Measurements from ENCODE around the gene M6PR.
"Not testable (repeated sequence)": the region's sequence is repeated elsewhere in the genome, so short reads cannot be mapped to it uniquely, and the experiment has no call there.

Gene M6PR

DNA sequence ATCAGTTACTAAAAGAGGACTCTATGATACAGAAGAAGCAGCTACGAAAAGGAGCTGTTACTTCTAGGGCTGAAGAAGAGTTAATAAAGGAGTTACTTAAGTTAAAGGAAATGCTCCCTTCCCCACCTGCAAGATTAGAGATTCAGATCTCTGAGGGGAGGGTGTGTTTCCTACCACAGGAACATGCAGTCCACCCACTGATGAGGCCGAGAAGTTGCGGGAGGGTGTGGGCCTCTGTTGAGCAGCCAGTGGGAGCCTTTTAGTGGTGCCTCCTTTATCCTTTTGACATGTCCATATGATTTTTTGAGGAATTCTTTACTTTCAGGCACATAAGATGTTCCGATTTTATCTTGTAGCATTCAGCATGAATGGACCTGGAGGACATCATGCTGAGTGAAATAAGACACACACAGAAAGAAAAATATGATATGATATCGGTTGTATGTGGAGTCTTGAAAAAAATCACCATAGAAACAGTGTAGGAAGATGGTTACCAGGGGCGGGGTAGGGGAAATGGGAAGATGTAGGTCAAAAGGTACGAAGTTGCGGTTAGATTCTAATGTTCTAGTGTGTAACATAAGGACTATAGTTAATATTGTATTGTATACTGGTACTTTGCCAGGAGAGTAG, 4.4 kb upstream of the M6PR start:
- H3K27ac ChIP-seq, result no peak overlapping the region
- no peak for DNase-seq (ENCODE audit: low read depth, low spot score)

DNA sequence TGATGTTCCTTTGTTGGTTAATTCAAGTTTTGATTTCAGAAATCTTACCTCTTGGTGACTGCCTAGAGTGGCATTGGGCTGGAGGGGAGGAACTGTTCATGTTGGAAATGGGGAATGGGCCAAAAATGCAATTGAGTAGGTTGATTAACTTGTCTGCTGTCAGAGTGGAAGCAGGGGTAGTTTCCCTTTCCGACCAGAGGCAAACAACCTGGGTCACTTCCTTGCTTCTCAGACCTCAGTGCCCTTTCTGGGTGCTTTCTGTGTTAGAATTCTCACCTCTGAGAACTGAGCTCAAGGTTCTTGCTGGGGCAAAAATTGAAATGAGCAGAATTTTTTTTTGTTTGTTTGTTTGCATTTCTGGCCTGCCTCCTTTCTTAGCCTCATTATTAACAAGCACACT, 2.3 kb upstream of the M6PR start:
- H3K27ac ChIP-seq, result no peak overlapping the region
- DNase-seq (ENCODE audit: low read depth, low spot score), result no peak

DNA sequence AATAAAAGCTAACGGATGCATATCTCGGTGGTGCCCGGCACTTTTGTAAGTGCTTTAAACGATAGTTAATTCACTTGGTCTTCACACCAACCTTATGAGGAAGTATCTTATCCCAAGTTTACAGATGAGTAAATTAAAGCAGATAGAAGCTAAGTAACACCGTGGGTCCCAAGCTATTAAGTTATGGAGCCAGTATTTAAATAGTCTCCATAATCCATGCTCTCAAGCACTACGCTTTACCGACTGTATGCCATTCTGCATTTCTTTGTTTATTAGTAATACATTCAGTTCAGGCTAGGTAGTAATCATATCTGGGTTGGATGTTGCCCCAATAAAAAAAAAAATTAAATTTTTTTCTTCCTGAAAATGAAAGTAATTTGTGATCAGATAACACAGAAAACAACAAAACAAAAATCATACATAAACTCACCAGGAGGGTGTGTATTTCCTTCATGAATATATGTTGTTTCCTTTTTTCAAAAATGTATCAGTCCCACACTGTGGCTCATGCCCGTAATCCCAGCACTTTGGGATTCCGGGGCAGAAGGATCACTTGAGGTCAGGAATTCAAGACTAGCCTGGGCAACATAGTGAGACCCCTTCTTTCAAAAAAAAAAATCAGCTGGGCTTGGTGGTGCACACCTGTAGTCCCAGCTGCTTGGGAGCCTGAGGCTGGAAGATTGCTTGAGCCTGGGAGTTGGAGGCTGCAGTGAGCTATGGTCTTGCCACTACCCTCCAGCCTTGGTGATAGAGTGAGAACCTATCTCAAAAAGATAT, 1.4 kb upstream of the M6PR start:
- no peak overlapping the region for H3K27ac ChIP-seq
- no peak for DNase-seq (ENCODE audit: low read depth, low spot score)

DNA sequence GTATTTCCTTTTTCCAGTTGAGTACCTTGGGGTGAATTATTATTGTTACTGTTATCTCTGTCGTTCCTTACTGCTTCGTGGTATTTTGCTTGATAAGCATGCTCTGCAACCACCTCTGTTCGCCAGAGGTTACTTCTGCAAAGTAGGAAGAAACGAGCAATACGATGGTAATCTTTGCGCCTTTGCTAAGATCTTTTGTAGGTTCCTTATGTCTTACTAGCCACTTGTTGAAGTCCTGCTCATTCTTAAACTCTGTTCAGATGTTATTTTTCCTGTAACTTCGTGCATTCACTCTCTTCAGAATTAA, 729 bp upstream of the M6PR start:
- H3K27ac ChIP-seq, result peak overlapping the region; percentile 89
- no peak for DNase-seq (ENCODE audit: low read depth, low spot score)

DNA sequence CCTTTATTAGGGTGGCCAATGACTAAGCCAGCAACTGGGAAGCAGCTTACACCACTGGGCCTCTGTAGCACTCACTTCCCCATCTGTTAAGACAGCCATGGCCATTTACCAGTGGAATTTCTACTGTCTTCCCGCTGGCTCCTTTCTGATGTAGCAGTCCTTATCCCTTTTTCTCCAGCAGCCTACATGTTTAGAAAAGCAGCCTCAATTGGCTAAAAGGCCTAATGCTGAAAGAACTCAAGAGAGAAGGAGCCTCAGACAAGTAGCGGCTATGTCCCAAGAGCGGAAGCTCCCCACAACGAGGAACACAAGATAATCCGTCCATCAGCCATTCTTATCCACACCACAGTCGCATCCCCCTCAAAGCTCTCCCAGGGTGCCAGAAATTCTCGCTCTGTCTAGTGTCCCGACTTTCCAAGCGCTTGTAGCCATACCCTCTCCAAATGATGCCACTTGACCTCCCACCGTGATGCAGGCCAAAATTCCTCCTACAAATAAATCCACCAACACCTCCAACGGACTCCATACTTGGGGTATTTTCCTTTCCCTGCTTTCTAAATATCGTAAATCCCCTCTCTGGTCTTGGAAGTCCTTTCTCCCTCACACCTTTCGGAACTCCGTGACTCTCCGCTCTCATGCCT, 624 bp downstream of the M6PR start:
- DNase-seq (ENCODE audit: low read depth, low spot score), result no peak
- H3K27ac ChIP-seq, result peak overlapping the region; percentile 89

DNA sequence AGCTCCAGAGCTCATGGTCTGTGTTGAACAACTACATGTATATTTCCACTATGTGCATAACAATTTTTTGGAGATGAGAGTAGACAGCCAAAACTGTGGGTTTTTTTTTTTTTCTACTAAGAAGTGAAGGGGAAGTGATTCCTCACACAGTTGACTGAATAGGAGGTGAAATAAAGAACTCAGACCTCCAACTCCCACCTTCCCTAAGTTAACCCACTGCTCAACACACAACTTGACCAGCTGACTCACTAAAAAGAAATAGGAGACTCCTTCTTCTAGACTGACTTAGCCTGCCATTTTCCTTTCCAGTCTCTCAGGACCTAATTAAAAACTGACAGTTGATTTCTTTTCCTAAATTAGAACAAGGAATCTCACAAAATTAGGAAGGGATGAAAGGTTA, 1.7 kb downstream of the M6PR start:
- no peak for DNase-seq (ENCODE audit: low read depth, low spot score)
- H3K27ac ChIP-seq, result no peak overlapping the region

DNA sequence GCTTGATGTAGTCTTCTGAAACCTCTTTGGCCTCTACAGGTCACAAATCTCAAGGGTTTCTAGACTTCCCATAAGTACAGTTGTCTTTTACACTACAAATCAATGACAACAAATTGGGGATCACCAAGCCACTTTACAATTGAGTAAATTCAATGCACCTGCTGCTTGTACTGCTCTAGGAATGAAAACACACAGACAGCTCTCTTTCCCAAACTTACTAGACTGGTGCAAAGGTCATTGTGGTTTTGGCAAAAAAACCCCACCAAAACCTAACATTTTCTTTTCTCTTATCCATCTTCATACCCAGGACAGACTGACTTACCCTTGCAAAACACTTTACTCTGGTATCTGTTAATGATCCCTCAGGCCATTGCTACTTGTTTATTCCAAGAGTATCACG, 2.7 kb downstream of the M6PR start:
- DNase-seq (ENCODE audit: low read depth, low spot score), result no peak
- no peak overlapping the region for H3K27ac ChIP-seq

DNA sequence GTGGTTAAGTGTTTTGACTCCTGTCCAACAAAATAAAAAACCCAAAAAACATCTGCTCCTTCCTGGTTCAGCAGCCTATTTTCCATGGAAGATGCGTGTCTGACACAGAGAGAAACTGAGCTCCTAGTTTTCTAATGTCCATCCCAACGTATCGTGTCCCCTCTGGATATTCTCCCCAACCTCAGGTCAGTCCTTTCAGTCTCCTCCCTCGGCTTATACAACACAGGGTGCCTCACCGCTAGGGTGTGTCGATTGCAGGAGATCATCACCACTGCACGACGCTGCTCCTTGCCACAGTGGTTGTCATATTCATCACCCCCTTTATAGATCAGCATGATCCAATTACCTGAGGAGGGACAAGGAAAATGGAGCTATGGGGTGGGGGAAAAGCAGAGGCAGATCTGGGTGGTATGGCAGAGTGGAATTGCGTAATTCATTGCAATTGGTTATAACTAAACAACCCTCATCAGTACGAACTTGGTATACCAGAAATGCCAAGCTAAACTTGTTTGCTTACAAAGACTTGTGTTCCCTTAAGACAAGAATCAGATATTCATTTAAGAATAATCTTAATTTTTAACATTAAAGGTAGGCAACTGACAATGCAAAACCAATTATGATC, 5.8 kb downstream of the M6PR start:
- DNase-seq (ENCODE audit: low read depth, low spot score), result no peak
- H3K27ac ChIP-seq, result no peak overlapping the region

DNA sequence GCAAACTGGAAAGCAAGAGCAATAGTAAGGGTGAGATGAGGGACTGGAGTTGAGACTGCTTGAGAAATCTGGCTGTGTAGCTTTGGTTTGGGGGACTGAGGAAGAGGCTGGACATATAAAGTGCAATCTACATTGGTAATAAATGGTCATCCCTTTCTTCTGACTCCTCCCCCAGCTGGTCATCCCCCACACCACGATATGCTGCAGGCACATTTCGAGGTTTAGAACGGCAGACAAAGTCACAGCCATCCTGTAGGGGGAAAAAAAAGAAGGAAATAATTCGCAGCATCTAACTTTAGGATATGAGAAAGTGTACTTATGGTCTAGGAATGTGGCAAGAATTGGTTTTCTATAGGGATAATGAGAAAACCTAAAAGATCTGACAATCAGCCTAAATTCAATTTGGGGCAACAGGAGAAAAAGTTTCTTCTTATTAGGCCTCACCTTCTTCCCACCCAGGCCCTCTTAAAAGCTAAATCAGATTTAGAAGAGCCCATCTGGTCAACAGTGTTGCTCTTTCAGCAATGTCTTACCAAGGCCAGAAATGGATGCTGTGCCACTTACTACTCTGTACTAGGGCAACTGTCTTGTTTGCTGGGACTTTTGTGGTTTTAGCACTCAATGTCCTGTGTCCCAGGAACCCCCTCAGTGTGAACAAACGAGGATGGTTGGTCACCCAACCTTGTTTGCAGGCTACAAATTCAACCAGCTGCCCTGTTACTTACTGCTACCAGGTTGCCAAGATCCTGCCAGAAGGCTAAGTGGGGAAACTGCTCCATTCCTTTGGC, 7.6 kb downstream of the M6PR start:
- DNase-seq (ENCODE audit: low read depth, low spot score), result no peak
- no peak overlapping the region for H3K27ac ChIP-seq

DNA sequence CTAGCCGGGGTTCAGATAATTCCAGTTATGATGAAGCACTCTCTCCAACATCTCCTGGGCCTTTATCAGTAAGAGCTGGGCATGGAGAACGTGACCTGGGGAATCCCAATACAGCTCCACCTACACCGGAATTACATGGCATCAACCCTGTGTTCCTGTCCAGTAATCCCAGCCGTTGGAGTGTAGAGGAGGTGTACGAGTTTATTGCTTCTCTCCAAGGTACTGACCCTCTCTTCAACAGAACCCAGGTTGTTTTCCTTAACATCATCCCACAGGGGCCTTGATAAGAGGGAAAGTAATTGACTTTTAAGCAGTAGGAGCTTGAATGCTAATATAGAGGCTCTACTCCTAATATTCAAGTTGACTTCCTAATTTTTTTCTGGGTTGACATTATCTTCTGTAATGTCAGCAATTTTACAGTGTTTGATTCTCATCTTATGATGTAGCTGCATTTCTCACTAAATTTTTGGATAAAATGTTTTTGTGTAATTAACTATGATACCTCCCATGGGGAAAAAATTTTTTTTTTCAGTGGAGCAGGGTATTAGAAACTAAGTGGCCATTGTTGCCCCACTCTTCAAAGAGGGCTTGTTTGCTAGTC, 11.5 kb downstream of the M6PR start:
- H3K27ac ChIP-seq, result not testable (repeated sequence)

DNA sequence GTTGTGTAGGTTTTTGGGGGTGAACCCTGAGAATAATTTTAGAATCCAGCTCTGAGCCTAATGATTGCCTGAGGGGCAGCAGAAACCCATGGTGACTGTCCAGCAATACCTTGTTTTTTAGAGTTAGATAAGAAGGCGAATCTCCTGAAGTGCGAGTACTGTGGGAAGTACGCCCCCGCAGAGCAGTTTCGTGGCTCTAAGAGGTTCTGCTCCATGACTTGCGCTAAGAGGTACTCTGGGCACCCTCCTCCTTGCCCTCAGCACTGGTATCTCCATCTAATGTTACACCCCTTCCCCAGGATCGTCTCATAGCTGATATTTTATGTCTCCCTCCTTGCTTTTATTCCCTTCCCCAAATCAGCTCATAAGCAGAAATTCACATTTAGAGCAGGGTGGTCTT, 12.7 kb downstream of the M6PR start:
- H3K27ac ChIP-seq, result no peak overlapping the region
- no peak for DNase-seq (ENCODE audit: low read depth, low spot score)

More for the DNA sequence above, 11.5 kb downstream of the M6PR start:
- not testable (repeated sequence) for DNase-seq (ENCODE audit: low read depth, low spot score)

DNA sequence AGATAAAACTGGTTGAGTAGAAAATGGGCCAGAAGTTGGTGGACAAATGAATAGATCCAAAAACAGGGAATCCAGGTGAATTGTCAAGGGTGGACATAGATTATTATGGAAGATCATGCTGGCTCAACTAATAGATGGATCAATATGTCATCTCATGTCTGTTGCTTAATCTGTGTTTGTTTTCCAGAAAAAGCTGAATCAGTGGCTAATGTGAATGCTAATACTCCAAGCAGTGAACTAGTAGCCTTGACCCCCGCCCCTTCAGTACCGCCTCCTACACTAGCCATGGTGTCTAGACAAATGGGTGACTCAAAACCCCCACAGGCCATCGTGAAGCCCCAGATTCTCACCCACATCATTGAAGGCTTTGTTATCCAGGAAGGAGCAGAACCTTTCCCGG, 15.4 kb downstream of the M6PR start:
- DNase-seq (ENCODE audit: low read depth, low spot score); H3K27ac ChIP-seq: not testable (repeated sequence)

DNA sequence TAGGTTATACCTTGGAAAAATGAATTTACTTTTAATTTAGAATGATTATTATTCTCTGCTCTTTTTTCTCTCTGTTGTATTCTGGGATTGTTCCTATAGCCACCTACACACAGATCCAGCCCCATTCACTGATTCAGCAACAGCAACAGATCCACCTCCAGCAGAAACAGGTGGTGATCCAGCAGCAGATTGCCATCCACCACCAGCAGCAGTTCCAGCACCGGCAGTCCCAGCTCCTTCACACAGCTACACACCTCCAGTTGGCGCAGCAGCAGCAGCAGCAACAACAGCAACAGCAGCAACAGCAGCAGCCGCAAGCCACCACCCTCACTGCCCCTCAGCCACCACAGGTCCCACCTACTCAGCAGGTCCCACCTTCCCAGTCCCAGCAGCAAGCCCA, 17.0 kb downstream of the M6PR start:
- not testable (repeated sequence) for DNase-seq (ENCODE audit: low read depth, low spot score); H3K27ac ChIP-seq

DNA sequence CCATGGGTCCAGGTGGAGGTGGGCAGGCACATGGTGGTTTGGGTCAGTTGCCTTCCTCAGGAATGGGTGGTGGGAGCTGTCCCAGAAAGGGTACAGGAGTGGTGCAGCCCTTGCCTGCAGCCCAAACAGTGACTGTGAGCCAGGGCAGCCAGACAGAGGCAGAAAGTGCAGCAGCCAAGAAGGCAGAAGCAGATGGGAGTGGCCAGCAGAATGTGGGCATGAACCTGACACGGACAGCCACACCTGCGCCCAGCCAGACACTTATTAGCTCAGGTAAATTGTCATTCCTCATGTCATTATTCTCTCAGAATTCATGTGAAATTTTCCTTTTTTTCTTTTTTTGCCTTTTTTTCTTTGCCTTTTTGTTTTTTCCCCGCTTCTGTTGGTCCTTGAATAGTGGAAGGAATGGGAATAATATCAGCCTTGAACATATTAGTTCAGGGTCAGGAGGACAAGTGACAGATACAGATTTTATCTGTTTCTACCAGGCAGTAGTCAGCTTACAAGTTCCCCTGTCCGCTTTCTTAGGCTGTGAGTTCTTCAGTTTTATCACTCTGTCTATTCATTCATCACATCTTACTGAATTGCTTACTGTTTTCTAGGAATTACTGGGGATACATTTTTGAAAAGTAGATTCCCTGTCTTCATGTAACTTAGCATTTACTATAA, 18.7 kb downstream of the M6PR start:
- not testable (repeated sequence) for DNase-seq (ENCODE audit: low read depth, low spot score); H3K27ac ChIP-seq

DNA sequence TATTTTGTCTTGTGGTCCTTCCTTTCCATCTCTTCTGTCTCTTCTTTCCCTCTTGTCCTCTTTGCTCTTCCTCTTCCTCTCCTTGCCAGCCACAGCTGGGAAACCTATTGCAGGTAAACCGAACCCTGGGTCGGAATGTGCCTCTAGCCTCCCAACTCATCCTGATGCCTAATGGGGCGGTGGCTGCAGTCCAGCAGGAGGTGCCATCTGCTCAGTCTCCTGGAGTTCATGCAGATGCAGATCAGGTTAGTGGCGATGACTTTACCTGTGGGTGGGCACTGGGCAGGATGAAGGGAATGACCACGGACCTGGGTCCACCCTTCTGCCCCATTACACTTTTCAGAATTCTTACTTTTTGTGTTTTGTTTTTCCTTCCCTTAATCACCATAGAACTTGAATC, 26.9 kb downstream of the M6PR start:
- H3K27ac ChIP-seq, result no peak overlapping the region
- no peak for DNase-seq (ENCODE audit: low read depth, low spot score)

DNA sequence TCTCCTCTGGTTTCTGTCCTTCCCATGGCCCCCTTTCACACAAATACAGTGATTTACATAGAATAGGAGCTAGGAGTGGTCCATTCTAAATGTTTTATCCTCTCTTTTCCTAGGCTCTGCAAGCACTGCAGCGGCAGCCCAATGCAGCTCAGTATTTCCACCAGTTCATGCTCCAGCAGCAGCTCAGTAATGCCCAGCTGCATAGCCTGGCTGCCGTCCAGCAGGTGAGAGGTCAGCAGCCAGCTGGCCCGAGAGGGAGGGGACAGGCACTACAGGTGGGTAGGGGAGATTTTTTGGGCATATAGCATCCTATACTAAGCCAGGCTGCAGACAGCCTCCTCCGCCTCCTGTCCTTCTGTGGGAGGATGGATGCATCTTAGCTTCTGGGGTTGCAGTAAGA, 29.8 kb downstream of the M6PR start:
- DNase-seq (ENCODE audit: low read depth, low spot score); H3K27ac ChIP-seq: not testable (repeated sequence)

DNA sequence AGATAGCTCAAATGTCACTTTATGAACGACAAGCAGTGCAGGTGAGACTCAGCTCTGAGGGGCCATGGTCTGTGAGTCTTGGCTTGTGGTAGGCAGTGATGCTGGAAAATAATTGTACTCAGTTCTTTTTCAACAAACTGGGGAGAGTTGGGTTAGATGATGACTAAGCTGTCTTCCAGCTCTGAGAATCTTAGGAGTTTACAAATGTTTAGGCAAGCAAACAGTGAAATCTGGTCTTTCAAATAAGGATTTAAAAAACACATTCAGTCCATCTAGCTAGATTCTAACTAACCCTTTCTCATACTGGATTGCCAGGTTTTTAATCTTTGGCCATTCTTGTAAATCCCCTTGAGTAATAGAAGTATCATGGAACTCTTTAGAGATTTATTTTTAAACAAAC, 31.7 kb downstream of the M6PR start:
- H3K27ac ChIP-seq, result no peak overlapping the region
- DNase-seq (ENCODE audit: low read depth, low spot score), result no peak

DNA sequence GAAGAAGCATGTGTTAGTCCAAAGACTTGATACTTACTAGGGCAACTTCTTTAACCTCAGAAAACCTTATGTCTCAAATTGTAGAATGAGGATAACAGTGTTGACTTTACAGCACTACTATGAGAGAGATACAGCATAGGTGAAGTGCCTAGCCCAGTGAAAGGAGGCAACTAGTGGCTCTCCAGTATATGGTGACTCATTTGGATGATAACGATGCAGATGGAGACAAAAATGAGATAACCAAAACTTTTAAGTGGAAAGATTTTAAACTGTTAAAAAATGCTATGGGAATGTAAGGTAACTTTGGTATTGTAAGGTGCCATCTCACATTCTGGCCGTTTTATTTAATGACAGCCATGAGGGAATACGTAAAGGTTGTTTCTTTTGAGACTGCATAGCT, 32.4 kb downstream of the M6PR start:
- DNase-seq (ENCODE audit: low read depth, low spot score), result no peak
- no peak overlapping the region for H3K27ac ChIP-seq

DNA sequence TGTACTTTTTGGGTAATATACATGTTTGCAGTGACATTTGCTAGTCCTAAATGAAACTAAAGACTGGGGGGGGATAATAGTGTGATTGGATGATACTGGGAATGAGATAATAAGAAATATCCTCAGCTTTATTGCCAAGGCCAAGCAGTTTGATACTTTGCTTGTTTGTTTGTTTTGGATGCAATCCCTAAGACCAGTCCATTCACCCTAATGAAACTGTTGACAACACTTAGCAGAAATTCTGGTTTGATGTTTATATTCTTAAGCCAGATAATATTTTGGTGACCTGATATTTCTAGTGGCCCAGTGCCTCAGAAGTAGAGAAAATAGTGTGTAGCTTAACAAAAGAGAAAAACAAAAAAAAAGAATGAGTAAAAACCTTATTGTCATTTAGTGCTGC, 33.3 kb downstream of the M6PR start:
- no peak overlapping the region for H3K27ac ChIP-seq
- DNase-seq (ENCODE audit: low read depth, low spot score), result no peak

Measured in epithelial cell of prostate (primary cell).